CD4-positive, alpha-beta T cell treated with Interleukin-2 at 100 ng/mL for 4 hours (primary cell): ENCODE measurements around the gene UBA7.
"Not testable (repeated sequence)": the region's sequence is repeated elsewhere in the genome, so short reads cannot be mapped to it uniquely, and the experiment has no call there.

Source experiments
- DNase-seq: peaks from one replicate; pipeline ENCODE4 v3.0.0-alpha.2; 2020; ENCODE audit warnings: low spot score

The UBA7 gene

GRCh38 chr3:49813497-49814174, at the start of gene UBA7:
Gene UBA7 (minus strand): TSS chr3:49813953. CDS start chr3:49813787, 166 bp downstream.
- DNase-seq = peak; percentile 50

GRCh38 chr3:49859576-49860305, 46.0 kb upstream of the UBA7 start:
- DNase-seq = no peak

- peak; percentile 95 for DNase-seq
These were observed 42.6 kb upstream of the UBA7 start, which contains the start of gene TRAIP for GRCh38 chr3:49856181-49857005. Gene TRAIP (minus strand): TSS chr3:49856564. CDS start chr3:49856453, 111 bp downstream.

GRCh38 chr3:49855662-49856061, 41.9 kb upstream of the UBA7 start:
- no peak for DNase-seq

GRCh38 chr3:49845694-49846093, 31.9 kb upstream of the UBA7 start:
- DNase-seq = no peak

- no peak for DNase-seq
These were observed 30.9 kb upstream of the UBA7 start for GRCh38 chr3:49844464-49845183.

GRCh38 chr3:49842843-49843517, 29.2 kb upstream of the UBA7 start:
- DNase-seq = no peak

GRCh38 chr3:49841806-49842205, 28.1 kb upstream of the UBA7 start:
- no peak for DNase-seq

- DNase-seq = no peak
These were observed 27.5 kb upstream of the UBA7 start for GRCh38 chr3:49841126-49841696.

GRCh38 chr3:49840388-49840787, 26.6 kb upstream of the UBA7 start:
- DNase-seq = no peak

GRCh38 chr3:49839193-49839809, 25.5 kb upstream of the UBA7 start:
- DNase-seq = peak; percentile 88

- no peak for DNase-seq
These were observed 17.6 kb upstream of the UBA7 start for GRCh38 chr3:49831341-49831740.

GRCh38 chr3:49826016-49826415, 12.3 kb upstream of the UBA7 start:
- no peak for DNase-seq

- not testable (repeated sequence) for DNase-seq
These were observed 9.4 kb upstream of the UBA7 start for GRCh38 chr3:49823131-49823530.

GRCh38 chr3:49812916-49813496, 747 bp downstream of the UBA7 start:
- DNase-seq = no peak

- no peak for DNase-seq
These were observed 6.2 kb downstream of the UBA7 start for GRCh38 chr3:49807431-49808114.

- no peak for DNase-seq
These were observed 6.9 kb downstream of the UBA7 start for GRCh38 chr3:49806850-49807249.

- no peak for DNase-seq
These were observed 7.7 kb downstream of the UBA7 start for GRCh38 chr3:49805897-49806701.

GRCh38 chr3:49805367-49805782, 8.4 kb downstream of the UBA7 start:
- DNase-seq = no peak
